ENCODE measurements around the gene KIF6.

Gene KIF6

GRCh38 chr6:39380837-39381549 lies 344.2 kb downstream of the KIF6 start:
- in situ Hi-C loops (cut with MboI; ENCODE audit: low pct_unique_long_range_greater_than_20kb, low sequenced_read_pairs, unreplicated experiment), result no loop called here
- no peak for DNase-seq (ENCODE audit: low spot score)
- TF ChIP-seq CTCF (IDR thresholded peaks at IDR 0.05; ENCODE audit: extremely low read depth, insufficient read depth, missing control alignments), result no peak

GRCh38 chr6:39378960-39379425 lies 346.2 kb downstream of the KIF6 start:
- in situ Hi-C loops (cut with MboI; ENCODE audit: low pct_unique_long_range_greater_than_20kb, low sequenced_read_pairs, unreplicated experiment), result no loop called here
- no peak for DNase-seq (ENCODE audit: low spot score)
- TF ChIP-seq CTCF (IDR thresholded peaks at IDR 0.05; ENCODE audit: extremely low read depth, insufficient read depth, missing control alignments), result no peak

- no peak for DNase-seq (ENCODE audit: low spot score)
- in situ Hi-C loops (cut with MboI; ENCODE audit: low pct_unique_long_range_greater_than_20kb, low sequenced_read_pairs, unreplicated experiment), result no loop called here
- no peak for TF ChIP-seq CTCF (IDR thresholded peaks at IDR 0.05; ENCODE audit: extremely low read depth, insufficient read depth, missing control alignments)
These were observed 346.8 kb downstream of the KIF6 start for GRCh38 chr6:39378175-39378959.

- DNase-seq (ENCODE audit: low spot score), result peak; percentile 52
- TF ChIP-seq CTCF (IDR thresholded peaks at IDR 0.05; ENCODE audit: extremely low read depth, insufficient read depth, missing control alignments), result peak; percentile 66
- in situ Hi-C loops (cut with MboI; ENCODE audit: low pct_unique_long_range_greater_than_20kb, low sequenced_read_pairs, unreplicated experiment), result no loop called here
These were observed 347.7 kb downstream of the KIF6 start for GRCh38 chr6:39377539-39377950.

GRCh38 chr6:39375405-39375804 lies 349.8 kb downstream of the KIF6 start:
- TF ChIP-seq CTCF (IDR thresholded peaks at IDR 0.05; ENCODE audit: extremely low read depth, insufficient read depth, missing control alignments), result no peak
- in situ Hi-C loops (cut with MboI; ENCODE audit: low pct_unique_long_range_greater_than_20kb, low sequenced_read_pairs, unreplicated experiment), result no loop called here
- DNase-seq (ENCODE audit: low spot score), result no peak

GRCh38 chr6:39370390-39370789 lies 354.8 kb downstream of the KIF6 start:
- in situ Hi-C loops (cut with MboI; ENCODE audit: low pct_unique_long_range_greater_than_20kb, low sequenced_read_pairs, unreplicated experiment), result no loop called here
- DNase-seq (ENCODE audit: low spot score), result no peak
- no peak for TF ChIP-seq CTCF (IDR thresholded peaks at IDR 0.05; ENCODE audit: extremely low read depth, insufficient read depth, missing control alignments)
